Stimulated activated CD4-positive, alpha-beta T cell treated with anti-CD3 and anti-CD28 coated beads, Interleukin-15, amount 100 ng/mL, for 1 hour (primary cell): Measurements from ENCODE around the gene MTG1.
"Not testable (repeated sequence)": the region's sequence is repeated elsewhere in the genome, so short reads cannot be mapped to it uniquely, and the experiment has no call there.

Source experiments
- DNase-seq, 2 donors: peaks; one replicate each; pipeline ENCODE4 v3.0.0-alpha.2; 2020; ENCODE audit warnings: low read depth in 1 of 2, low spot score in 1 of 2

MTG1 gene

GRCh38 chr10:133377818-133378250 lies 16.1 kb upstream of the MTG1 start:
- no peak for DNase-seq

GRCh38 chr10:133378251-133379096 lies 15.5 kb upstream of the MTG1 start:
- DNase-seq: peak in 1 of 2 donors; percentile 35

- peak; percentile 34 to 50 for DNase-seq
Measured at GRCh38 chr10:133379152-133379800, 14.7 kb upstream of the MTG1 start, which contains the start of gene PAOX. TSS of gene PAOX (plus strand) at chr10:133379262. CDS start at chr10:133379317, 55 bp downstream.

GRCh38 chr10:133379801-133380666 lies 13.9 kb upstream of the MTG1 start:
- no peak for DNase-seq

- DNase-seq: no peak
Measured at GRCh38 chr10:133381036-133381435, 12.9 kb upstream of the MTG1 start.

- DNase-seq: no peak
Measured at GRCh38 chr10:133383551-133383950, 10.4 kb upstream of the MTG1 start.

- DNase-seq: no peak
Measured at GRCh38 chr10:133384071-133384470, 9.9 kb upstream of the MTG1 start.

GRCh38 chr10:133385214-133385613 lies 8.7 kb upstream of the MTG1 start:
- DNase-seq: no peak

- DNase-seq: not testable (repeated sequence)
Measured at GRCh38 chr10:133386951-133387350, 7.0 kb upstream of the MTG1 start.

- no peak for DNase-seq
Measured at GRCh38 chr10:133388236-133388972, 5.6 kb upstream of the MTG1 start.

- DNase-seq: no peak
Measured at GRCh38 chr10:133388973-133389818, 4.8 kb upstream of the MTG1 start.

GRCh38 chr10:133390597-133391248 lies 3.2 kb upstream of the MTG1 start:
- no peak for DNase-seq

- DNase-seq: no peak
Measured at GRCh38 chr10:133391249-133391635, 2.7 kb upstream of the MTG1 start.

GRCh38 chr10:133391761-133392518 lies 2.0 kb upstream of the MTG1 start:
- no peak for DNase-seq

GRCh38 chr10:133393401-133394063 lies 425 bp upstream of the MTG1 start:
- DNase-seq: no peak

- no peak for DNase-seq
Measured at GRCh38 chr10:133394801-133395221, 854 bp downstream of the MTG1 start.

GRCh38 chr10:133396035-133396624 lies 2.2 kb downstream of the MTG1 start:
- DNase-seq: no peak

- DNase-seq: no peak
Measured at GRCh38 chr10:133397938-133398337, 4.0 kb downstream of the MTG1 start.
